GM21526 (cell line): ENCODE results near the gene ENTPD8.
A peak's percentile ranks its signal among the peaks of the same experiment; 100 is the strongest.

Experiments used
- ATAC-seq: cut with Tn5 transposase; IDR thresholded peaks from one replicate; pipeline ENCODE4 v1.9.1; 2021; ENCODE audit warnings: moderate library complexity; ENCODE audit not compliant: unreplicated experiment, low FRiP score

ENTPD8 gene

GRCh38 chr9:137433349-137433915 is 7.7 kb downstream of the ENTPD8 start:
- ATAC-seq = no peak

GRCh38 chr9:137432687-137433348 is 8.3 kb downstream of the ENTPD8 start:
- ATAC-seq = no peak

DNA sequence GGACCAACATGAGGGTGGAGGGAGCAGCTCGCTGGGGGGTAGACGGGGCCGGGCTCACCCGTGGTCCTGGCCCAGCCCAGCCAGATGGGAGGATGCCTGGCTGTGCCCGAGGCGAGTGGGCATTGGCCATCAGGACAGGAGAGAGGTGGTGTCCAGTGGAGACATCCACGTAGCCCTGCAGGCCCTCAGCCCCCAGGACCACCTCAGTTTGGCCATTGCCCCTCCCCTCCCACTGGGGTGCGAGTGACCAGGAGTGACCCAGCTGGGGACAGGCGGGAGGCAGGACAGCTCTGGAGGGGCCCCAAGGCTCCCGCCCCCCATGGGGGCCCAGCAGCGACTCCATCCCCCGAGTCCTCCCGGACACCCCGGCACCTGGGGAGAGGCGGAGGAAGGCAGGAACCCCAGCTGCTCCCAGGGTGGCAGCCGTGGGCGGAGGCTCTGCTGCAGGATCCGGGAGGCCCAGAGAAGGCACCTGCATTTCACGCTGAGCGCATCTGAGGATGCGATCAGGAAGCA is 9.7 kb downstream of the ENTPD8 start:
- ATAC-seq = no peak

GRCh38 chr9:137430723-137431415 is 10.3 kb downstream of the ENTPD8 start:
- ATAC-seq = no peak

GRCh38 chr9:137429974-137430722 is 11.0 kb downstream of the ENTPD8 start:
- no peak for ATAC-seq

GRCh38 chr9:137429546-137429890 is 11.6 kb downstream of the ENTPD8 start:
- no peak for ATAC-seq

GRCh38 chr9:137428841-137429545 is 12.2 kb downstream of the ENTPD8 start:
- no peak for ATAC-seq

DNA sequence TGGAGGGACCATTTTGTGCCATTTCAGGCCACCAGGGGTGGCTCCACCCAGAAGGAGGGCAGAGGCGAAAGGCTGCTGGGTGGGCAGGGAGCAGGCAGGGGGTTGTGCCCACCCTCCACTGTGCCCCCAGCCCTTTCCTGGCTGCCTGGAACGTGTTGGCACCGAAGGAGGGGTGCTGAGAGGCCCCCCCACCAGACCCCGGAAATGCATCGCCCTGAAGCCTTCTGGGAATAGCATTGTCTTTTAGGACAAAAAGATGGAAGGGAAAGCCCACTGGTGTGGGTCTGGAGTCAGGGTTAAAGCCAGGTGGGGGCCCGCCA is 12.9 kb downstream of the ENTPD8 start:
- no peak for ATAC-seq

DNA sequence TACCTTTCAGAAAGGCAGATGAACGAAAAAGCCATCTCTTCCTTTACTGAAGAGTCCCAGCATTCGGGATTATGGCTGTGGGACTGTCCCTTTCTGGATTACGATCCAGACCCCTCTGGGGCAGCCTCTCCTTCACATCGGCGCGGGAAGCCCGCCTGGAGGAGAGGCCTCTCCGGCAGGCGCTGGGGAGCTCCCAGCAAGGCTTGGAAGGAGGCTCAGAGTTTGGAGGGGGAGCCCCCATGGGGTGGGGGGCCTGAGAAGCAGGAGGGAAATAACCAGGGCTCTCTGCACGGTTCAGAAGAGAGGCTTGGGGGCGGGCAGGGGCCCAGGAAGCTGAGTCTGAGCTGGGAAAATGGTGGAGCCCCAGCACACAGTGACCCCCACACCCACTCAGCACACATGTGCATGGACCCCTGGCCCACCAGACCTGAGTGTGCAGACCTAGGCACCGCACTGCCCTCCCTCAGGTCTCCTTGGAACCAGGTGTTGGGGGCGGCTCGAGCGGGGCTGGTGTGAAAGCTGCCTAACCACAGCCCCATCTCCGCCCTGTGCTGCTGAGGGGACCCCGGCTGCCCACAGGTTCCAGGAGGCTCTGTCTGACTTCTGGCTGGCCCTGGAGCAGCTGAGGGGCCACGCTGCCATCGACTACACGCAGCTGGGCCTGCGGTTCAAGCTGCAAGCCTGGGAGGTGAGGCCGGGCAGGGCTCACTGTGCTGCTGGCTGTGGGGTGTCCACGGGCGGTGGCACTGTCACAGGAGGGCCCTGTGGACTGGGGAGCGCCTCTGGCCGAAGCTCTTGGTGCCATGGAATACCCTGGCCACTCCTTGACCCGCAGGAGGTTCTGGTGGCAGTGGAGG is 13.5 kb downstream of the ENTPD8 start:
- ATAC-seq = no peak

DNA sequence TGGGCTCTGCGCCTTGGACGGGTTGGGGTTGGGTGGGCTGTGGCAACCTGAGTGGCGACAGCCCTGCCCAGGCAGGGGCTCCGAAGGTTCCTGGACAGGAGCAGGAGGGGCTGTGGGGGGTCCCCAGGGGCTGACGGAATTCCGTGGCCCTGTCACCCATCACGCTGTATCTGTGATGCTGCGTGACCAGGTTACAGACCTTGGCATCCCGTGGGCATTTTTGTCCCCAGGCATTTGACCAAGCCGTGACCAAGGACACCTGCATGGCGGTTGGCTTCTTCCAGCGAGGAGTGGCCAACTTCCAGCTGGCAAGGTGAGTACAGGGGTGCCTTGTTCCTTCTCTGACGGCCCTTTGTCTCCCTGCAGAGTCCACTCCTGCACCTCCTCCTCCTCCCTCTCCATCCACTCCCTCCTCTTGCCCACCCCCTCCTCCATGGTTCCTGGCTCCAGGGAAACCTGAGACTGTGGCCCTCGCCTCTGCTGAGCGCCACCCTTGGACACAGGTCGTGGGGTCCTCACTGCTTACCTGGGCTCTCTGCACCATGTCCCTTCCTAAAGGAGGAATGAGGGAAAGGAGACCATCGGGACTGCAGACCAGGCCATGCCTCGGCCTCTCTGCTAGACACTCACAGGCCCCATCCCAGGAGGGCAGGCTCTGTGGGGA is 15.0 kb downstream of the ENTPD8 start:
- no peak for ATAC-seq

- peak; percentile 37 for ATAC-seq
Measured at GRCh38 chr9:137423514-137424291, 17.5 kb downstream of the ENTPD8 start.

GRCh38 chr9:137422604-137423513 is 18.3 kb downstream of the ENTPD8 start, which contains the start of the genes EXD3 and NOXA1:
EXD3 (minus strand) TSS chr9:137423162; CDS start chr9:137395357, 27,805 bp downstream.
NOXA1 (plus strand) TSS chr9:137423393; CDS start chr9:137423530, 137 bp downstream.
- peak; percentile 70 for ATAC-seq

DNA sequence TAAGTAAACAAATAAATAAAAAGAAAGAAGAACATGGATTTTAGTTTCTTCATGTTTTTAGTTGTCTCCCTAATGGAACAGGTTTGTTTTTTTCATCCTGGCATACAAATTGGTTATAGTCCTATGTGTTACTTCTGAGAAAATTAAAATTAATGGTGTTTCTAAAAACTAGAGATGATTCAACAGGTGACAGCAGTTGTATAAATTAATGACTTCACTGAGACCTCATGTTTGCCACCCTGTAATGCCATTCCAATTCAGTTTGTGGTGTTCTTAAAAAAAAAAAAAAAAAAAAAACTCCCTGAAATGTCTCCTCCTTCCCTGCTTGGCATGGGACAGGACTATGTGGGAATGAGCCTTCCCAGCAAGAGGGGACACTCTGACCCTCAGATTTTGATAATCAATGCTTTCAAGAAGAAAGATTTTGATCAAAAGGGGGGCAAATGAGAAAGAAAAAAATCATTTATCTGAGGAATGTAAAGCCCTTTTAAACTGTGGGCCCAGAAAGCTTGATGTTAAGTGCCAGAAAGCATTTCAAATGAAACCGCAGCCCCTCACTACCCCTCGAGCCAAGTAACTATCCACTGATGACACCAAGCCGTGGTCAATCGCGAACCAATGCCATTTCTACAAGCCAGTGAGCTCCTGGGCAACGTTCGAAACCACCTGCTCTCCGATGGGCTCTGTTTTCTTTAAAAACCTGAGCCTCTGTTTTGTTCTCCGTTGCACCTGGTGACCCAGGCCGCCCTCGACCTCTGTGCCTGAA is 19.1 kb downstream of the ENTPD8 start:
- ATAC-seq = peak; percentile 4

GRCh38 chr9:137417161-137418021 is 23.8 kb downstream of the ENTPD8 start:
- ATAC-seq = no peak

- no peak for ATAC-seq
Measured at GRCh38 chr9:137416563-137417151, 24.5 kb downstream of the ENTPD8 start.
